Panc1 (cell line): ENCODE measurements around the gene GRAMD4. TPM values are rescaled to one million over a fixed set of nuclear protein-coding genes. Genes with fewer than 3 reads are reported as not detected.
A peak's percentile ranks its signal among the peaks of the same experiment; 100 is the strongest.

Experiments used
- ATAC-seq: fragments of 200-7000 bp; cut with Tn5 transposase; 2 replicates; pipeline ENCODE4 v1.9.1; 2020; ENCODE audit warnings: mild to moderate bottlenecking, moderate library complexity
- BruUV-seq: library from RNA; stranded (reverse); fragments of 400-500 nt; replicated peaks from 2 replicates; lab custom pipeline; 2021; lab: Mats Ljungman, UMichigan
- CTCF ChIA-PET: fragments of 300-600 bp; sonication (Branson Sonifier 250); formaldehyde crosslinking; loops from one replicate; lab custom pipeline; 2022; ENCODE audit warnings: antibody characterized with exemption; lab: Charles Lee
- POLR2A ChIA-PET: fragments of 300-600 bp; sonication (Branson Sonifier 250); formaldehyde crosslinking; loops from one replicate; lab custom pipeline; 2022; ENCODE audit warnings: antibody characterized with exemption; lab: Charles Lee
- DNase-seq: peaks from one replicate; pipeline ENCODE4 v3.0.0-alpha.2; 2010; ENCODE audit warnings: low read depth, low spot score
- H3K27ac ChIP-seq: 2 replicates; pipeline ENCODE4 v1.5.1; 2011; ENCODE audit warnings: mild to moderate bottlenecking, low read length, inconsistent platforms
- H3K27me3 ChIP-seq: fragments of 200-500 bp; sonication (Bioruptor generic); 2 replicates; pipeline ENCODE4 v1.6.0; 2014; ENCODE audit warnings: low read length, inconsistent platforms; ENCODE audit not compliant: control insufficient read depth, insufficient read depth
- H3K36me3 ChIP-seq: fragments of 200-500 bp; sonication (Bioruptor generic); 2 replicates; pipeline ENCODE4 v1.5.1; 2014; ENCODE audit warnings: inconsistent platforms, mild to moderate bottlenecking, low read length, moderate library complexity; ENCODE audit not compliant: control insufficient read depth, insufficient read depth
- H3K4me1 ChIP-seq: 2 replicates; pipeline ENCODE4 v1.5.1; 2011; ENCODE audit warnings: inconsistent platforms, mild to moderate bottlenecking, low read length, moderate library complexity; ENCODE audit not compliant: control insufficient read depth, insufficient read depth
- H3K4me3 ChIP-seq, 2 experiments: 2 replicates each; pipeline ENCODE4 v1.5.1; 2011 to 2012; ENCODE audit warnings: low read depth in 2 of 2, low read length in 2 of 2, mild to moderate bottlenecking in 2 of 2, inconsistent platforms in 1 of 2, moderate library complexity in 1 of 2
- H3K9me3 ChIP-seq: fragments of 200-500 bp; sonication (Bioruptor generic); 2 replicates; pipeline ENCODE4 v1.5.1; 2014; ENCODE audit warnings: low read depth, mild to moderate bottlenecking, inconsistent platforms, low read length, moderate library complexity; ENCODE audit not compliant: control insufficient read depth, insufficient read depth
- POLR2AphosphoS5 ChIP-seq: IDR thresholded peaks from 2 replicates; pipeline ENCODE4 v1.6.1; 2012; ENCODE audit warnings: mild to moderate bottlenecking, low read depth, low read length, moderate library complexity
- SIN3A ChIP-seq: IDR thresholded peaks from 2 replicates; pipeline ENCODE4 v1.6.1; 2012; ENCODE audit warnings: low read depth, mild to moderate bottlenecking, low read length, moderate library complexity, borderline replicate concordance; ENCODE audit not compliant: insufficient read depth
- TCF7L2 ChIP-seq: IDR thresholded peaks from 2 replicates; pipeline ENCODE4 v1.6.1; 2011; ENCODE audit warnings: mild to moderate bottlenecking, low read depth, low read length, inconsistent platforms
- in situ Hi-C: cut with HindIII; loops from 2 replicates; pipeline ENCODE4 v1.10.0; 2016; ENCODE audit warnings: low sequenced_read_pairs, low pct_unique_long_range_greater_than_20kb
- intact Hi-C: fragments of 100-400 bp; cut with micrococcal nuclease; formaldehyde crosslinking; loops from one replicate; pipeline ENCODE4 v1.10.0; 2022; ENCODE audit not compliant: unreplicated experiment
- total RNA-seq: library from RNA; stranded (reverse); gene quantifications from one replicate; pipeline ENCODE4 v1.2.1, GENCODE V29; 2021; ENCODE audit not compliant: unreplicated experiment
- TF ChIP-seq, protein P1 (sequence below), 2 experiments: IDR thresholded peaks; 2 replicates each; pipeline ENCODE4 v1.6.1; 2011 to 2012; ENCODE audit warnings: low read depth in 2 of 2, control low read depth in 1 of 2, low read length in 1 of 2, mild to moderate bottlenecking in 1 of 2, moderate library complexity in 1 of 2; ENCODE audit not compliant: insufficient read depth in 1 of 2
- TF ChIP-seq, protein P2 (sequence below): fragments of 450-650 bp; IDR thresholded peaks from 2 replicates; pipeline ENCODE4 v1.5.1; 2017; ENCODE audit warnings: mild to moderate bottlenecking

GRAMD4 gene
- total RNA-seq, 1 experiment from 2014 or later = 30.8 TPM

DNA sequence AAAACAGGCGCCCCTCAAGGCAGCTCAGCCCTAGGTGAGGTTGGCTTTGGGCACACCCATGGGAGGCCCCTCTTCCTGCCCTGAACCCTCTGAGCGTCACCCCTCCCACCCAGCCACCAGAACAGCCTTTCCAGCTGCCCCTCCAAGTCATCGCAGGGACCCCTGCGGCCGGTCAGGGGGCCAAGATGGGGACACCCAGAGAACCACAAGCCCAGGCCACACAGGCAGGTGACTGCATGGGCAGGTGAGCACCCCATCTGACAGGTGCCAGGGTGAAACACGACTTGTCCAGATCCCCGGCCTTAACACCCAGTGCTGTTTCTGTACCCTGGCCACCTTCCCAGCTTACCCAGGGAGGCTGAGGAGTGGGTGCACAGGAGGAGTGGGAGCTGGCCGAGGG is 24.6 kb upstream of the GRAMD4 start:
- H3K9me3 ChIP-seq = no peaks in the 10 kb centered on the region
- H3K27me3 ChIP-seq = no peaks in the 10 kb centered on the region
- H3K4me1 ChIP-seq = peaks cover 7% of the 10 kb centered on the region
- ATAC-seq (peak; percentile 5; the same call in 1 of the 2 replicates), DNase-seq (no peak)
- ChIA-PET POLR2A (no interaction called here), CTCF (no interaction called here)
- no peaks in the 10 kb centered on the region for H3K36me3 ChIP-seq
- TF ChIP-seq, protein P1, sequence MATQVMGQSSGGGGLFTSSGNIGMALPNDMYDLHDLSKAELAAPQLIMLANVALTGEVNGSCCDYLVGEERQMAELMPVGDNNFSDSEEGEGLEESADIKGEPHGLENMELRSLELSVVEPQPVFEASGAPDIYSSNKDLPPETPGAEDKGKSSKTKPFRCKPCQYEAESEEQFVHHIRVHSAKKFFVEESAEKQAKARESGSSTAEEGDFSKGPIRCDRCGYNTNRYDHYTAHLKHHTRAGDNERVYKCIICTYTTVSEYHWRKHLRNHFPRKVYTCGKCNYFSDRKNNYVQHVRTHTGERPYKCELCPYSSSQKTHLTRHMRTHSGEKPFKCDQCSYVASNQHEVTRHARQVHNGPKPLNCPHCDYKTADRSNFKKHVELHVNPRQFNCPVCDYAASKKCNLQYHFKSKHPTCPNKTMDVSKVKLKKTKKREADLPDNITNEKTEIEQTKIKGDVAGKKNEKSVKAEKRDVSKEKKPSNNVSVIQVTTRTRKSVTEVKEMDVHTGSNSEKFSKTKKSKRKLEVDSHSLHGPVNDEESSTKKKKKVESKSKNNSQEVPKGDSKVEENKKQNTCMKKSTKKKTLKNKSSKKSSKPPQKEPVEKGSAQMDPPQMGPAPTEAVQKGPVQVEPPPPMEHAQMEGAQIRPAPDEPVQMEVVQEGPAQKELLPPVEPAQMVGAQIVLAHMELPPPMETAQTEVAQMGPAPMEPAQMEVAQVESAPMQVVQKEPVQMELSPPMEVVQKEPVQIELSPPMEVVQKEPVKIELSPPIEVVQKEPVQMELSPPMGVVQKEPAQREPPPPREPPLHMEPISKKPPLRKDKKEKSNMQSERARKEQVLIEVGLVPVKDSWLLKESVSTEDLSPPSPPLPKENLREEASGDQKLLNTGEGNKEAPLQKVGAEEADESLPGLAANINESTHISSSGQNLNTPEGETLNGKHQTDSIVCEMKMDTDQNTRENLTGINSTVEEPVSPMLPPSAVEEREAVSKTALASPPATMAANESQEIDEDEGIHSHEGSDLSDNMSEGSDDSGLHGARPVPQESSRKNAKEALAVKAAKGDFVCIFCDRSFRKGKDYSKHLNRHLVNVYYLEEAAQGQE (IDR thresholded peaks at IDR 0.05; ENCODE audit: insufficient read depth in 1 of 2, low read depth in 2 of 2, low read length in 1 of 2) = no peak
- no peak overlapping the region for H3K4me3 ChIP-seq
- in situ Hi-C loops = no loop called here
- BruUV-seq = no TSS peak
- H3K27ac ChIP-seq = no peak overlapping the region
- intact Hi-C loops = no loop called here

- Histone ChIP-seq H3K27me3 (no peaks in the 10 kb centered on the region), H3K4me3 (no peak overlapping the region), H3K36me3 (no peaks in the 10 kb centered on the region), H3K9me3 (no peaks in the 10 kb centered on the region), H3K27ac (no peak overlapping the region), H3K4me1 (peaks cover 7% of the 10 kb centered on the region)
- TF ChIP-seq TCF7L2 = no peak
- intact Hi-C loops = no loop called here
- CTCF ChIA-PET = interaction anchor here (0.7 kb wide), 1 partner anchor 10 kb away, joined by 3 read pairs; no protein-coding TSS in a partner anchor
- DNase-seq (no peak), ATAC-seq (peak; percentile 50; the same call in 1 of the 2 replicates)
- BruUV-seq = no TSS peak
- POLR2A ChIA-PET = no interaction called here
- in situ Hi-C loops = no loop called here
Observed at GRCh38 chr22:46596032-46596441, 24.1 kb upstream of the GRAMD4 start.

DNA sequence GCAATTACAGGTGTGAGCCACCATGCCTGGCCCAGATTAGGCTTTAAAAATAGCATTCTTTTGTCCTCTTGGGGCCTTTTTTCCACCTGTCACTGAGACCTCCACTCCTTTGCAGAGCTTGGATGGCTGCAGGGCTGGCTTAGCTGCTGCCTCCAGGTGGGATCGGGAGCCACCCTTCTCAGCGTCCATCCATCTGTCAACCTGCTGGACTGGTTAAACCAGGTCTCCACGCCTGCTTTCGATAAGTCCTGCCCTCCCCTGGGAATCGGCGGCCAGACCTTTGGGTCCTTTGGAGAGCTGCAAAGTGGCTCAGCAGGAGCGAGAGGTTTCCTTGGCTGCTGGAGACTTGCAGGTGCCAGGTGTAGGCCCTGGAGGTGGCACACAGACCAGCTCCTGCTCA is 23.4 kb upstream of the GRAMD4 start:
- no peaks in the 10 kb centered on the region for H3K27me3 ChIP-seq
- no peak overlapping the region for H3K27ac ChIP-seq
- CTCF ChIA-PET = interaction anchor here (0.7 kb wide), 1 partner anchor 10 kb away, joined by 3 read pairs; no protein-coding TSS in a partner anchor
- H3K4me3 ChIP-seq = no peak overlapping the region
- H3K4me1 ChIP-seq = peaks cover 7% of the 10 kb centered on the region
- intact Hi-C loops (no loop called here), in situ Hi-C loops (no loop called here)
- no TSS peak for BruUV-seq
- no peaks in the 10 kb centered on the region for H3K9me3 ChIP-seq
- DNase-seq = no peak
- ATAC-seq = no peak
- POLR2A ChIA-PET = no interaction called here
- no peaks in the 10 kb centered on the region for H3K36me3 ChIP-seq
- no peak for TF ChIP-seq SIN3A
- no peak for TF ChIP-seq TCF7L2
- no peak for TF ChIP-seq POLR2AphosphoS5
- TF ChIP-seq, protein P1 (IDR thresholded peaks at IDR 0.05; ENCODE audit: insufficient read depth in 1 of 2, low read depth in 2 of 2, low read length in 1 of 2) = no peak
- TF ChIP-seq, protein P2, sequence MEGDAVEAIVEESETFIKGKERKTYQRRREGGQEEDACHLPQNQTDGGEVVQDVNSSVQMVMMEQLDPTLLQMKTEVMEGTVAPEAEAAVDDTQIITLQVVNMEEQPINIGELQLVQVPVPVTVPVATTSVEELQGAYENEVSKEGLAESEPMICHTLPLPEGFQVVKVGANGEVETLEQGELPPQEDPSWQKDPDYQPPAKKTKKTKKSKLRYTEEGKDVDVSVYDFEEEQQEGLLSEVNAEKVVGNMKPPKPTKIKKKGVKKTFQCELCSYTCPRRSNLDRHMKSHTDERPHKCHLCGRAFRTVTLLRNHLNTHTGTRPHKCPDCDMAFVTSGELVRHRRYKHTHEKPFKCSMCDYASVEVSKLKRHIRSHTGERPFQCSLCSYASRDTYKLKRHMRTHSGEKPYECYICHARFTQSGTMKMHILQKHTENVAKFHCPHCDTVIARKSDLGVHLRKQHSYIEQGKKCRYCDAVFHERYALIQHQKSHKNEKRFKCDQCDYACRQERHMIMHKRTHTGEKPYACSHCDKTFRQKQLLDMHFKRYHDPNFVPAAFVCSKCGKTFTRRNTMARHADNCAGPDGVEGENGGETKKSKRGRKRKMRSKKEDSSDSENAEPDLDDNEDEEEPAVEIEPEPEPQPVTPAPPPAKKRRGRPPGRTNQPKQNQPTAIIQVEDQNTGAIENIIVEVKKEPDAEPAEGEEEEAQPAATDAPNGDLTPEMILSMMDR = no peak
